ENCODE data around the gene EGLN1.

GRCh38 chr1:231467986-231468385 lies 45.9 kb upstream of the EGLN1 start:
- TF ChIP-seq POLR2AphosphoS5 (IDR thresholded peaks at IDR 0.05; ENCODE audit: insufficient read depth in 1 of 2, low read depth in 1 of 2) (no peak), CTCF (IDR thresholded peaks at IDR 0.05) (no peak)
